Stimulated activated CD4-positive, alpha-beta T cell treated with anti-CD3 and anti-CD28 coated beads, Interleukin-4, amount 100 ng/mL, for 48 hours (primary cell): ENCODE measurements around the gene HES2.
"Not testable (repeated sequence)": the region's sequence is repeated elsewhere in the genome, so short reads cannot be mapped to it uniquely, and the experiment has no call there.

Source experiments
- DNase-seq, 2 donors: peaks; one replicate each; pipeline ENCODE4 v3.0.0-alpha.2; 2020; ENCODE audit warnings: low read depth in 2 of 2

The HES2 gene

DNA sequence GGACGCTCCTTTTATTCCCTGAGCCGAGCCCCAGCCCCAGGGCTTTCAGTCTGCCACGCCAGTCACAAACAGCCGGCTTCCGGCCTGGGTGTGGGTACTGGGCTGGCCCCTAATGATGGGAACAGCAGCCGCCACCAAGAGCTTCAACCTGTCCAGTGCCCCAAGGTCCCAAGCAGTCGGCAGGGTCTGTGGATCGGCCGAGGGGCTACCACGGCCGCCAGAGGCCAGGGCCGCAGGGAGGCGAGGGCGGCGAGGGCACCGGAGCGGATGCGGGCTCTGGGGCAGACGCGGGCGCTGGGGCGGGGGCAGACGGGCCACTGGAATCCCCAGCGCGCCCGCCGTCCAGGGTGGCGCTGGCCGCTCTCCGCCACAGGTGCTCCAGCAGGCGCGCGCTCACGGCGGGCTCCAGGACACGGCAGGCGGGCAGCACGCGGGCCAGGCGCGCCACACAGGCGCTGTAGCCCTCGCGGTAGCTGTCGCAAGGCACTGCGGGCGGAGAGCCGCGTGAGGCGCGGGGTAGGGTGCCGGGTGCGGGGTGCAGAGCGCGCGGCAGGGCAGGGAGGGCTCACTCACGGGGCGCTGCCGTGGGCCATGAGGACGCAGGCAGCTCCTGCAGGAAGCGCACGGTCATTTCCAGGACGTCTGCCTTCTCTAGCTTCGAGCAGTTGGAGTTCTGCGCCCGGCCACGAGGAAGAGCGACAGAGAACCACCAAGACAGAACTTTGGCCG is 887 bp downstream of the HES2 start:
- DNase-seq: no peak

DNA sequence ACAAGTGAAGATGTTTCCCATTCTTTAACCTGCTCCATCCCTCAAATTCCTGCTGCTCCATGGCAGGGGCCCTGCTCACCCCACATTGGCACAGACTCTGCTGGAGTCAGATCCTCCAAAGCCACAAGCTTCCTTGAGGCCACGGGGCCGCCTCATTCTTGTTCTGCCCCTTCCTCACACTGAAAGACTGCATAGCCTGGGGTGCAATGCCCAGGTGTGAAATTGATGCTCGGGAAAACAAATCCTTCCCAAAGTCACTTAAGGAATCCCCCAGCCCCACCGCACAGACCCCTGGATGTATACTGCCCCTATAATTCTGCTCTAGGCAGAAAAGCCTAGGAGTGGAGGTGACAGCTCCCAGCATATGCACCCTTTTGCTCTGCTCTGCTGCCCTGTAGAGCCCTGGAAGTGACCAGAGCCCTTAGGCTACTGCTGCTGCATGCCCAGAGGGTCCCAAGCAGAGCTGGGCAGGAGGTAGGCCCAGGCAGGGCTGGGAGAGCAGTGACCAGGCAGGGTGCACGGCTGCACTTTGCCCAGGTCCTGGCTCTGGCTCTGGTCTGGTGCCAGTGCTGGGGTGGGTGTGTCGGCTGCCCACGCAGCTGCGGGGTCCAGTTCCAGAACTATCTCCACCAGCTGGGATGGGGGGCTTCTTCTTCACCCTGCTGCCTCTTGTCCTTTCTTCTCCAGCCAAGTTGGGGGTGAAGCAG is 1.6 kb downstream of the HES2 start:
- no peak for DNase-seq

DNA sequence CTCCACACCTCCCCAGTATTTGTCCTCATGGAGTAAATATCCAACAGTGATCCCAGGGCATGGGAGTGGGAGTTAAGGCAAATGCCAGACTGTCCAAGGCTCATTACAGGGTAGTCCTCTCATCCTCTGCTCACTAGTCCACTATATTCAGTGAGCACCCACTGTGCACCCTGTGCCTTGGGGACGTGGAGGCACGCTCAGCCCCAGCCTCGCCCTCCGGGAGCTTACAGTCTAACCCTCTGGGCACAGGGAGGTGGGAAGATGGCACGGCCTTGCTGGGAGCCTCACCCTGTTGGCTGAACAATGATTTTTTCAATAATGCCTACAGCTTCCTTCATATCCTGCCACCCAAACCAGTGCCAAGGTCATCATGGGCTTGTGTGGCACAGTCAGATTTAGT is 2.8 kb downstream of the HES2 start:
- no peak for DNase-seq

DNA sequence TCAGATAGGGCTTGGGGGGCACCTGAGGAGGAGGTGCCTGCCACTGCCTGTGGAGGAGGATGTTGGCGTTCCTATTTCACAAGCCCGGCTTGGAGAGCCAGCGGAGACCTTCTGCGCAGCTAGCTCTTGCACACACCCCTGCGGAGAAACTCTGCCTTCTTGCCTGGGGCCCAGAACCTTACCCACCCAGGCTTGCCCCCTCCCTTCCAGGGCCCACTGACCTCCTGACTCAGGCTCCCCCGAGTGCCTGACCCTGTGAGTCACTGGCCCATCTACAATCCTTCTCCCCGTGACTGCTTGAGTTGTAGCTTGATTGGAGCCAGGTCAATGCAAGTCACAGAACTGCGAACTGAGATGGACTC is 3.4 kb downstream of the HES2 start:
- DNase-seq: no peak

DNA sequence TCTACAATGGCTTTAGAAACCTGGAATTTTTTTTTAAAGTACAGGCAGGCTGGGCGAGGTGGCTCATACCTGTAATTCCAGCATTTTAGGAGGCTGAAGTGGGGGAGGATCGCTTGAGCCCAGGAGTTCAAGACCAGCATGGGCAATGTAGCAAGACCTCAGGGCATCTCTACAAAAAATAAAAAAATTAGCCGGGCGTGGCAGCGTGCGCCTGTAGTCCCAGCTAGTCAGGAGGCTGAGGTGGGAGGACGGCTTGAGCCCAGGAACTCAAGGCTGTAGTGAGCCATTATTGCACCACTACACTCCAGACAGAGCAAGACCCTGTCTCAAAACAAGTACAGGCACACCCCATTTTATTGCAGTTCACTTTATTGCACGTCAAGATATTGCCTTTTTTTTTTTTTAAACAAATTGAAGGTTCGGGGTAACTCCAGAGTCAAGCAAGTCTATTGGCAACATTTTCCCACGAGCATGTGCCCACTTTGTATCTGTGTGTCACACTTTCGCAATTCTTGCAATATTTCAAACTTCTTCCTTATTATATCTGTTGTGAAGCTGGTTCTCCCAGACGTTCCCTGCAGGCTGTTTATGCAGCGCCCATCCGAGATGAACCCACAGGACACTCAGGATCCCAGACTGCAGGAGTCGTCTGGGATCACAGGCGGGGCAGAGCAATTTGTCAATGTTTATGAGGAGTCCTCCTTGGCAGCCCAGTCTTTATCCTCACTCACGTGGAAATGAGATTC is 4.7 kb downstream of the HES2 start:
- DNase-seq: no peak

DNA sequence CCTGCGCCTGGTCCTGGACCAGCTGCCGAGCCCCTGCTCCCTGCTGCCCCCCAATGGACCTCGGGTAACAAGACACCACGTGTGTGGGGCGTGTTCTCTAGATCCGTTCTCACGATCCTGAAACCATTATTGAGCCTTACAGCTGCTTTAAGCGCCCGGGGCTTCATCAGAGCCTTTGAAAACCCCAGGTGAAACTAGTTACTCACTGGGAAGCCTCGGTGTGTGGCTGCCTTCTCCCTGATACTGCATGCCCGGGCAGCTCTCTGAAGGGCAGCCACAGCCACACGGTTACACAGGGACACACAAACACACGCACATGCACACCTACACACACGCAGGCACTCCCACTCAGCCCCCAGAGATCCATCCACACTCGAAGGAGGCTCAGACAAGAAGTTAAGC is 5.3 kb downstream of the HES2 start:
- peak in 1 of 2 donors; percentile 40 for DNase-seq

DNA sequence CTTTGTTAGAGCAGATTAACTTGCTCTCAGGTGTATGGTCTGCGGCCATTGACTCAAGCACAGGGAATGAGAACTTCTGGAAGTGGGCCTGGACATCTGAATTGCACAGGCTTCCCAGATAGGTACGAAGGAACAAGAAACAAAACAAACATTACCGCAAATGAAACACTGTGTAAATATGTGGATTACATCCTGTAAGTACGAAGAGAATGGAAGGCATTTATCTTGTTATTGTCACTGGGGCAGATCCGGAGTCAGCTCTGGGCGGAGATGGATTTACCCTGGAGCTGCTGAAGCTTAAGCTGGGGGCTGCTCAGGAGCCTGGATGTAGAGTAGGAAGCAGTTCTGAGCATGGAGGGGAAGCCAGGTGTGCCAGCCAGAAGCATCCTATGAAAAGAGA is 6.8 kb downstream of the HES2 start:
- DNase-seq: no peak

DNA sequence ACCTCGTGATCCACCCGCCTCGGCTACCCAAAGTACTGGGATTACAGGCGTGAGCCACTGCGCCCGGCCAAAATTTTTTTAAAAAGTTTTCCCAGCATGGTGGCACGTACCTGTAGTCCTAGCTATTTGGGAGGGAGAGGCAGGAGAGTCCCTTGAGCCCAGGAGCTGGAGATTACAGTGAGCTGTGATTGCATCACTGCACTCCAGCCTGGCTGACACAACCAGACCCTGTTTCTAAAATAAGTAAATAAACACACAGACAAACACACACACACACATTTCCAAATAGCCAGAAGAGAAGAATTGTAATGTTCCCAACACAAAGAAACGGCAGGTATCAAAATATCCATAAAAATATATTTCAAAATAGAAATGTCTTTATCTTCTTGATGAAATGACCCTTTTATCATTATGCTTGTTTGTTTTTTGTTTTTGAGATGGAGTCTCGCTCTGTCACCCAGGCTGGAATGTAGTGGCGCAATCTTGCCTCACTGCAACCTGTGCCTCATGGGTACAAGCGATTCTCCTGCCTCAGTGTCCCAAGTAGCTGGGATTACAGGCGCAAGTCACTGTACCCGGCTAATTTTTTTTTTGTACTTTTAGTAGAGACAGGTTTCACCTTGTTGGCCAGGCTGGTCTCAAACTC is 9.3 kb downstream of the HES2 start:
- no peak for DNase-seq

DNA sequence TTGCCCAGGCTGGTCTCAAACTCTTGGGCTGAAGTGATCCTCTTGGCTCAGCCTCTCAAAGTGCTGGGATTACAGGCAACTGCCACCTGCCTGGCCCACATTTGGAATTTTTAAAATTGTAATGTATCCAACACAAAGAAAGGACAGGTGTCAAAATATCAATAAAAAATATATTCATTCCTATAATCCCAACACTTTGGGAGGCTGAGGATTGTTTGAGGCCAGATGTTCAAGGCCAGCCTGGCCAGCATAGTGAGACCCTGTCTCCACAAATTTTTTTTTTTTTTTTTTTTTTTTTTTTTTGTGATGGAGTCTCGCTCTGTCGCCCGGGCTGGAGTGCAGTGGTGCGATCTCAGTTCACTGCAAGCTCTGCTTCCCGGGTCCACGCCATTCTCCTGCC is 10.0 kb downstream of the HES2 start:
- DNase-seq: no peak

DNA sequence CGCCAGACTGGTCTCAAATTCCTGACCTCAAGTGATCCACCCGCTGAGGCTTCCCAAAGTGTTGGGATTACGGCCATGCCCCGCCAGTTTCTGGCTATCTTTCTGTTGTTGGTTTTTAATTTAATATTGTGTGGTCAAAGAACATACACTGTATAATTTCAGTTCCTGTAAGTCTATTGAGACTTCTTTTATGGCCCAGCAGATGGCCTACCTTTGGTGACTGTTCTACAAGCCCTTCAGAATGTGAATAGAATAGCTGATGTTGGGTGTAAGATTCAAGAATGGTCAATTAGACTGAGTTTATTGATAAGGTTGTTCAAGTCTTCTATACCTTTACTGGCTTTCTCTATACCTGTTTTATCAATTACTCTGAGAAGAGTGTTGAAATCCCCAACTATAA is 10.7 kb downstream of the HES2 start:
- DNase-seq: no peak

DNA sequence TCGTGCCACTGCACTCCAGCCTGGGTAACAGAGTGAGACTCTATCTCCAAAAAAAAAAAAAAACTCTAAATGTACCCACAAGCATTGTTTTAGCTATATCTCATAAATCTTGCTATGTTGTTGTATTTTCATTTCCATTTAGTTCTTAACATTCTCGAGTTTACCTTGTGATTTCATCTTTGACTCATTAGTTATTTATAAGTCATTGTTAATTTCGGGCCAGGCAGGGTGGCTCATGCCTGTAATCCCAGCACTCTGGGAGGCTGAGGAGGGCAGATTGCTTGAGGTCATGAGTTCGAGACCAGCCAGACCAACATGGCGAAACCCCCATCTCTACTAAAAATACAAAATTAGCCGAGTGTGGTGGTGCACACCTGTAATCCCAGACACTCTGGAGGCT is 11.7 kb downstream of the HES2 start:
- no peak for DNase-seq

DNA sequence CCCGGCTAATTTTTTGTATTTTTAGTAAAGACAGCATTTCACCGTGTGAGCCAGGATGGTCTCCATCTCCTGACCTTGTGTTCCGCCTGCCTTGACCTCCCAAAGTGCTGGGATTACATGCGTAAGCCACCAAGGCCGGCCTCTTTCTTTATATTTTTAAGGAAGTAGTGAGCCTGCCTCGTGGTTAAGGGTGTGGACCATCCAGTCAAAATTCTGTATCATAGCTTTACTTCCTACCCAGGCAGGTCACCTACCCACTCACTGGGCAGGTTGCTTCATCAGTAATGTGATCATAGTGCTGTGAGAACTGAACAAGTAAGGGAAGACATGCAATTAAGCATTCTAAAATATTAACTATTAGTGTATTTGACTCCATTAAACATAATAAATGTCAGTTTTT is 18.0 kb downstream of the HES2 start:
- no peak for DNase-seq

DNA sequence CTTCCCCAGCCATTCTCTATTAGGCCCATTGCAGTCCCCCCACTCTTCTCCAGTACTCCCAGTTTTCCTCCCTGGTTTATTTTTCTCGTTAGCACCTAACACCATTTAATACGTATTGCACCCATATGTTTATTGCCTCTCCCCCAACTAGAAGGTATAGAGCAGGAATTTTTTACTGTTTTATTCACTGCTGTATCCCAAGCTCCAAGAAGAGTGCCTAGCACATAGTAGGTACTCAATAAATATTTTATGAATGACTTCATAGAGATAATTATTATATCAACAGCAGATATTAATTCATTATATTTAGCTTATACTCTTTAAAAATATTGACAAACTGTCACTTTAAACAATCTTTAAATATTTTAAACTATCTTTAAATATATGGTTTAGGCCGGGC is 20.4 kb downstream of the HES2 start:
- no peak for DNase-seq

DNA sequence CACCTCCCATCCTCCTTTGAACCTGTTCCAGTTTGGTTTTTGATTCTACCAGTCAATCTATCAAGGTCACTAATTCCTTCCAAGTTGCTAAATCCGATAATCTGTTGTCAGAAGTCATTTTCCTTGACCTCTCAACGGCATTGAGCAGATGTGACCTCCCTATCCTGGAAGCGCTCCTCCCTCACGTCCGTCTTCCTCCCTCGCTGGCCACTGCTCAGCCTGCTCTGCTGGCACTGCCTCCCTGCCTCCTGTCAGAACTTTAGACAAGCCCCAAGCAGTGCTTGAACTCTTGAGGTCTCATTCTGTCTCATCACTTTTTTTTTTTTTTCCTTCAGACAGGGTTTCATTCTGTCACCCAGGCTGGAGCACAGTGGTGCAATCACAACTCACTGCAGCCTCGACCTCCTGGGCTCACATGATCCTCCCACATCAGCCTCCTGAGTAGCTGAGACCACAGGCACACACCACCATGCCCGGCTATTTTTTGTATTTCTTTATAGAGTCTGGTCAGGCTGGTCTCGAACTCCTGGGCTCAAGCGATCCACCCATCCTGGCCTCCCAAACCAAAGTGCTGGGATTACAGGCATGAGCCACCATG is 21.8 kb downstream of the HES2 start:
- DNase-seq: no peak

DNA sequence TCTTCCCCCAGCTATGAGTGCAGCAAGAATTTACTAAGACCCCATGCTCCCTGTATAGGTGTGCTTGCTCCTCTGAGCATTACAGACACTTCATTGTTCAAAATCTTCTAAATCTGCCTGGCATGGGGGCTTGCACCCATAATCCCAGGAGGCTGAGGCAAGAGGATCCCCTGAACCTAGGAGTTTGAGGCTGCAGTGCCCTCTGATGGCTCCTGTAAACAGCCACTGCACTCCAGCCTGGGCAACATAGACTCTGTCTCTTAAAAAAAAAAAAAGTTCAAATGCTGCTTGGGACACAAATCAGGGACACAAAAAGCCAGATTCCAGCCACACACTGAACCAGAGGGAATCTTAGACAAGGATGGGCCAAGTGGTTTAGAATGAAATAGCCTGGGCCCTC is 22.7 kb downstream of the HES2 start:
- DNase-seq: no peak

DNA sequence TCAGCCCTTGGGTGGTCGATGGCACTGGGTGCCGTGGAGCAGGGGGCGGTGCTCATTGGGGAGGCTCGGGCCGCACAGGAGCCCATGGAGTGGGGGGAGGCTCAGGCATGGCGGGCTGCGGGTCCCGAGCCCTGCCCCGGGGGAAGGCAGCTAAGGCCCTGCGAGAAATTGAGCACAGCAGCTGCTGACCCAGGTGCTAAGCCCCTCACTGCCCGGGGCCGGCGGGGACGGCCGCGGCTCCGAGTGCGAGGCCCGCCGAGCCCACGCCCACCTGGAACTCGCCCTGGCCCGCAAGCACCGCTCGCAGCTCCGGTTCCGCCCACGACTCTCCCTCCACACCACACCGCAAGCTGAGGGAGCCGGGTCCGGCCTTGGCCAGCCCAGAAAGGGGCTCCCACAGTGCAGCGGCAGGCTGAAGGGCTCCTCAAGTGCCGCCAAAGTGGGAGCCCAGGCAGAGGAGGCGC is 23.9 kb downstream of the HES2 start:
- not testable (repeated sequence) for DNase-seq

DNA sequence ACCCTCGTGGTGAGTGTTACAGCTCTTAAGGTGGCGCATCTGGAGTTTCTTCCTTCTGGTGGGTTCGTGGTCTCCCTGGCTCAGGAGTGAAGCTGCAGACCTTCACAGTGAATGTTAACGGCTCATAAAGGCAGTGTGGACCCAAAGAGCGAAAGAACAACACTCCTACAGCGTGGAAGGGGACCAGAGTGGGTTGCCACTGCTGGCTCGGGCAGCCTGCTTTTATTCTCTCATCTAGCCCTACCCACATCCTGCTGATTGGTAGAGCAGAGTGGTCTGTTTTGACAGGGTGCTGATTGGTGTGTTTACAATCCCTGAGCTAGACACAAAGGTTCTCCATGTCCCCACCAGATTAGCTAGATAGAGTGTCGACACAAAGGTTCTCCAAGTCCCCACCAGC is 24.6 kb downstream of the HES2 start:
- not testable (repeated sequence) for DNase-seq

DNA sequence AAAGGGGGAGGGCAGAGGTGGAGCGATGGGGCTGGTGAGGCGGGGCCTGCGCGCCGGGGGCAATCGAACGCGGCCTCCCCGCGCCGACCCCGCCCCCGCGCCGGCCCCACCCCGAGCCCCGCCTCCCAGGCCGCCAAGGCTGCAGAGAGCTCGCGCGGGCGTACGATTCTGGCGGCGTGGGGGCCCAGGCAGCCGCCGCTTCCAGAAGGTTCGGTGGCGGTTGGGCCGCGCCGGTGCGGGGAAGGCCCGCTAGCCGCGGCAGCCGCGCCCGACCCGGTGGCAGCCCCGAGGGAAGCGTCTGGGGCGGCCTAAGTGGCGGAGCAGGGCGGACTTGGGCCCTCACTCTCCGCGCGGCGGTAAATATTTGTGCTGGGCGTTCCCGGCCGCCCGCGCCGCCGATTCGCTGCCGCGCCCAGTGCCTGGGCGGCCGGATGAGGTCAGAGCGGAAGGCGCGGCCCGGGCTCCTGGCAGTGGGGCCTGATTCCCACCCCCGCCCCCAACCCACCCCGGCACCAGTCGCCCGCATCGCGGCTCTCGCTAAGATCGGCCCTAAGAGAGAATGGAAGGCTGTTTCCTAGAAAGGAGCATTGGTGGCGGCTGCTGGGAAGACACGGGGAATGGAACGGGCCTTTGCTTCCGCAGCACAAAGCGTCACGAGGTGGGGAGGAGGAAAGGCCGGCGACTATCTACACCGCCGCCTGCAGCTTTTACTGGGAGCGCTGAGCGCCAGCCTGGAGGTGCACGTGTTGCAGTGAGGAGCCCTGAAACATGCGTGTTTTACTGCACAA is 26.1 kb downstream of the HES2 start, which contains the start of gene ACOT7:
TSS of gene ACOT7 (minus strand) at position 368 of the 788 bp plus-strand sequence. CDS start 368 bp downstream, outside the sequence.
- peak; percentile 90 for DNase-seq

DNA sequence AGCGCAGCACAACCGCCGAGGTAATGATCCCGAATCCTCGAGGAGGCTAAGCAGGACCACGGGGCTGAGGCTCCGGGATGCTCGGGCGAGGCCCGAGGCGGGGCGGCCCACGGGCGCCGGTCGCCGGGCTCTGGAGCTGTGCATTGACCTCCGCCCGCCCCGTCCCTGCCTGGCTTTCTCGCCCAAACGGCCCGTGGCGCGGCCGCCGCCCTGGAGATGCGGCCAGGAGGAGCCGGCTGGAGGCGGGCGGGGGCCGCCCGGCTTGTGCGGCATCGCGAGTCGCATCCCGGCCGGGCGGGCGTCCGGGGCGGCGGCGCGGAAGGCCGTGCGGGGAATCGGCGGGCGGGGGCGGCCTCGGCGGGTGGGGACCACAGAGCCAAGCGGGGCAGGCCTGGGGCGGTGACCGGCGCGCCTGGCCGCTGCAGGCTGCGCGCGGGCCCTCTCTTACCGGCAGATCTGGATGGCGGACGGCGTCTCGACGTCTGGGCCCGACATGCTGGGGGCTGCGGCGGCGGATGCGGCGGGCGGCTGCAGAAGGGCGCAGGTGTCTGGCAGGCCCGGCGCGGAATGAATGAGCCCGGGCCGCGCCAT is 26.8 kb downstream of the HES2 start:
- no peak for DNase-seq

DNA sequence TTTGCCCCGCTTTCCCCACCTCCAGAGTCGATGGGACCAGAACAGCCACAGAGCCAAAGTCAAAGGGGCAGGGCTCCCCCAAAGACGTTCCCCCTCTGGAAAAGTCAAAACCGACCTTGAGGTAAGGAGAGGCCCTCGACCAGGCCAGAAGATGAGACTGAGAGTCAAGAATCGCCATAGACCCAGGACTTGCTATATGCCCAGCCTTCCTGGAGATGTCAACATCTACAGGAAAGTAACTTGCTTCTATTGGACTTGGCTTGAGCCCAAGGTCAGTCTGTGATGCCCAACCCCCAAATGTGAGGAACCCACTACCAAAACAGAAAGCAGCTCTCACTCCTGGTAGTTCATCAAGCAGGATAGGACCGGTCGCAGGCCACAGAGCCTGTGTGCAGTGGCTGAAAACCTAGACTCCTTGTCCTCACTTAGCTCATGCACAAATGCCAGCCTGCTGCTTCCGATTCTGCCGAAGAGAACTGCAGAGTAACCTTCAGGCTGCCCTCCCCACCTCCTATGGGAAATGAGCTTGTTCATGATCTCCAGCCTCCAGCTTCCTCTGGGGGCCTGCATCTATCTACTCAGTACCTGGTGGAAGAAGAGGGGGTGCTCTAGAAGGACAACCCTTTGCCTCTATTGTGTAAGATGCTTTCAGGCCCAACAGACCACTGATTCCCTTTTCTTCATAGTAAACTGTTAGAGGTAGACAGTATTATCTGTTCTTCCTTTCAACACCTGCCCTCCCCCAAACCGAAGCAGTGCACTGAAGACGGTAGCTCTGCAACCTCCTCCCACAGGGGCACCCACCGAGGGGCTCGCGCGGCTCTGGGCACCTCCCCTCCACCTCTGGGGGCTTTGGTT is 27.5 kb downstream of the HES2 start:
- no peak for DNase-seq
